H9 (cell line): ENCODE data around the gene UNC13C. TPM values are rescaled to one million over a fixed set of nuclear protein-coding genes. Genes with fewer than 3 reads are reported as not detected.

Experiments used
- DNase-seq: peaks from one replicate; pipeline ENCODE4 v3.0.0-alpha.2; 2017
- H2AFZ ChIP-seq: one replicate; pipeline ENCODE4 v1.6.1; 2013; ENCODE audit warnings: mild to moderate bottlenecking, low read length, control low read depth, moderate library complexity
- H2AK5ac ChIP-seq: 2 replicates; pipeline ENCODE4 v1.6.1; 2013; ENCODE audit warnings: low read length, control low read depth, mixed read lengths; ENCODE audit not compliant: insufficient read length
- H2BK120ac ChIP-seq: one replicate; pipeline ENCODE4 v1.6.1; 2013; ENCODE audit warnings: low read depth, mild to moderate bottlenecking, low read length, control low read depth, inconsistent platforms; ENCODE audit not compliant: poor library complexity, severe bottlenecking
- H2BK12ac ChIP-seq: 2 replicates; pipeline ENCODE4 v1.6.1; 2013; ENCODE audit warnings: low read length, control low read depth, mixed read lengths, low read depth; ENCODE audit not compliant: insufficient read length
- H2BK15ac ChIP-seq: 2 replicates; pipeline ENCODE4 v1.6.1; 2013; ENCODE audit warnings: low read depth, low read length, control low read depth
- H2BK20ac ChIP-seq: one replicate; pipeline ENCODE4 v1.6.1; 2013; ENCODE audit warnings: low read depth, mild to moderate bottlenecking, low read length, control low read depth, inconsistent platforms; ENCODE audit not compliant: poor library complexity, severe bottlenecking
- H2BK5ac ChIP-seq: 2 replicates; pipeline ENCODE4 v1.6.1; 2013; ENCODE audit warnings: low read length, control low read depth, mixed read lengths; ENCODE audit not compliant: insufficient read length
- H3K14ac ChIP-seq: 2 replicates; pipeline ENCODE4 v1.6.1; 2013; ENCODE audit warnings: low read length, control low read depth; ENCODE audit not compliant: insufficient read depth
- H3K18ac ChIP-seq: 2 replicates; pipeline ENCODE4 v1.6.1; 2013; ENCODE audit warnings: low read depth, mild to moderate bottlenecking, mixed read lengths, low read length, control low read depth; ENCODE audit not compliant: insufficient read length
- H3K23ac ChIP-seq: 2 replicates; pipeline ENCODE4 v1.6.1; 2013; ENCODE audit warnings: low read length, control low read depth, mixed read lengths, low read depth; ENCODE audit not compliant: insufficient read length
- H3K23me2 ChIP-seq: 2 replicates; pipeline ENCODE4 v1.6.1; 2013; ENCODE audit warnings: low read depth, mild to moderate bottlenecking, mixed read lengths, low read length, control low read depth; ENCODE audit not compliant: insufficient read length, poor library complexity, severe bottlenecking
- H3K27ac ChIP-seq: 2 replicates; pipeline ENCODE4 v1.5.1; 2013; ENCODE audit warnings: low read length, control low read depth, mixed read lengths, low read depth; ENCODE audit not compliant: insufficient read length
- H3K27me3 ChIP-seq: 2 replicates; pipeline ENCODE4 v1.6.1; 2013; ENCODE audit warnings: low read length, control low read depth, inconsistent platforms; ENCODE audit not compliant: insufficient read depth
- H3K4ac ChIP-seq: 2 replicates; pipeline ENCODE4 v1.6.1; 2013; ENCODE audit warnings: low read depth, mild to moderate bottlenecking, control low read depth, inconsistent platforms, low read length, moderate library complexity
- H3K4me1 ChIP-seq: 2 replicates; pipeline ENCODE4 v1.6.1; 2013; ENCODE audit warnings: low read length, control low read depth, inconsistent platforms; ENCODE audit not compliant: insufficient read depth
- H3K4me2 ChIP-seq: 2 replicates; pipeline ENCODE4 v1.6.1; 2013; ENCODE audit warnings: low read length, control low read depth, mixed read lengths; ENCODE audit not compliant: insufficient read length, insufficient read depth
- H3K56ac ChIP-seq: 2 replicates; pipeline ENCODE4 v1.6.1; 2013; ENCODE audit warnings: low read depth, mild to moderate bottlenecking, mixed read lengths, low read length, control low read depth; ENCODE audit not compliant: insufficient read length
- H3K79me1 ChIP-seq: 2 replicates; pipeline ENCODE4 v1.6.1; 2013; ENCODE audit warnings: low read depth, mild to moderate bottlenecking, moderate library complexity, low read length, control low read depth, inconsistent platforms; ENCODE audit not compliant: insufficient read depth, poor library complexity, severe bottlenecking
- H3K79me2 ChIP-seq: 2 replicates; pipeline ENCODE4 v1.6.1; 2013; ENCODE audit warnings: low read length, control low read depth, inconsistent platforms; ENCODE audit not compliant: insufficient read depth
- H3K9ac ChIP-seq: 2 replicates; pipeline ENCODE4 v1.6.1; 2013; ENCODE audit warnings: low read length, control low read depth, mixed read lengths; ENCODE audit not compliant: insufficient read length; ENCODE audit errors: extremely low read depth
- H3K9me3 ChIP-seq: one replicate; pipeline ENCODE4 v1.6.1; 2013; ENCODE audit warnings: low read depth, low read length, inconsistent platforms; ENCODE audit not compliant: control insufficient read depth
- H3T11ph ChIP-seq: one replicate; pipeline ENCODE4 v1.6.1; 2013; ENCODE audit warnings: mild to moderate bottlenecking, low read length, control low read depth, inconsistent platforms
- H4K20me1 ChIP-seq: one replicate; pipeline ENCODE4 v1.6.1; 2013; ENCODE audit not compliant: control insufficient read depth, insufficient read length, insufficient read depth
- H4K5ac ChIP-seq: 2 replicates; pipeline ENCODE4 v1.6.1; 2013; ENCODE audit warnings: low read depth, mild to moderate bottlenecking, mixed read lengths, low read length, control low read depth; ENCODE audit not compliant: insufficient read length
- H4K8ac ChIP-seq: replicated peaks from 2 replicates; pipeline ENCODE4 v1.6.1; 2013; ENCODE audit warnings: low read length, control low read depth, mixed read lengths, low read depth; ENCODE audit not compliant: insufficient read length
- H4K91ac ChIP-seq: 2 replicates; pipeline ENCODE4 v1.6.1; 2013; ENCODE audit warnings: low read depth, mild to moderate bottlenecking, moderate library complexity, mixed read lengths, low read length, control low read depth; ENCODE audit not compliant: insufficient read length
- H3K27ac Mint-ChIP-seq, 3 experiments: 2 replicates in 2 of 3; 3 replicates in 1 of 3; pipeline ENCODE4 v1.8.0; 2020 to 2021; ENCODE audit warnings: mixed read lengths in 3 of 3, mild to moderate bottlenecking in 1 of 3, moderate library complexity in 1 of 3
- H3K27me3 Mint-ChIP-seq: 2 replicates; pipeline ENCODE4 v1.8.0; 2021; ENCODE audit warnings: low read depth, mild to moderate bottlenecking, moderate library complexity, mixed read lengths
- H3K36me3 Mint-ChIP-seq, 3 experiments: 2 replicates in 2 of 3; 3 replicates in 1 of 3; pipeline ENCODE4 v1.8.0; 2020 to 2021; ENCODE audit warnings: low read depth in 3 of 3, mixed read lengths in 3 of 3; ENCODE audit not compliant: insufficient read depth in 1 of 3
- H3K4me1 Mint-ChIP-seq, 2 experiments: 2 replicates each; pipeline ENCODE4 v1.8.0; 2020; ENCODE audit warnings: mixed read lengths in 2 of 2
- H3K4me3 Mint-ChIP-seq, 2 experiments: 2 replicates in 1 of 2; 3 replicates in 1 of 2; pipeline ENCODE4 v1.8.0; 2020 to 2021; ENCODE audit warnings: mild to moderate bottlenecking in 2 of 2, mixed read lengths in 2 of 2, moderate library complexity in 1 of 2
- H3K9me3 Mint-ChIP-seq, 2 experiments: 2 replicates in 1 of 2; 3 replicates in 1 of 2; pipeline ENCODE4 v1.8.0; 2020; ENCODE audit warnings: mild to moderate bottlenecking in 2 of 2, mixed read lengths in 2 of 2, moderate library complexity in 1 of 2
- total RNA-seq: library from RNA; stranded (reverse); gene quantifications from 2 replicates; pipeline ENCODE4 v1.2.1, GENCODE V29; 2021
- TF ChIP-seq, protein P1 (sequence below): fragments of 200-600 bp; sonication (generic); conservative IDR thresholded peaks from 3 replicates; pipeline ENCODE4 v1.8.0; 2021; ENCODE audit warnings: antibody characterized with exemption, mild to moderate bottlenecking

The UNC13C gene
- total RNA-seq, 1 experiment from 2014 or later = 0.02 TPM

DNA sequence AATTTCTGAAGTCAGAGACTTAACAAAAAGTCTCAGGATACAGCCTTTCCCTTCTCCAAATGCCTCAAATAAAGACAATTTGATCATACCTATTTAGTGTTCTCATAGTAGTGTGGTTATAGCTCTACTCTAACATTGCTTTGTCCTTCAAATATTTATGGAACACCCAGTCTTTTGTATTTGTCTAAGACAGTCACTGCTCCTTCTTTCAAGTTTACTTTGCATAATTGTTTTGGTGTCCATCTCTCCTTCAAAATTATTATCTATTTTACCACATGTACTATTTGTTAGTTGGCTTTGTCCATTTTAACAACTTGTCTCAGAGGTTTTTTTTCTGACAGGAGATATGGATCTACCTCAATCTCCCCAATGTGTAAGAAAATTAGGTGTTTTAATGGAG lies 118.8 kb downstream of the UNC13C start:
- H3K9me3 Mint-ChIP-seq = no peaks in the 10 kb centered on the region
- Histone ChIP-seq H3K56ac (no peak overlapping the region), H2BK20ac (no peak overlapping the region), H4K5ac (no peak overlapping the region), H3K27ac (no peak overlapping the region), H3K14ac (no peak overlapping the region), H3K4me1 (no peaks in the 10 kb centered on the region), H3K9me3 (no peaks in the 10 kb centered on the region), H4K20me1 (no peaks in the 10 kb centered on the region), H2AK5ac (no peak overlapping the region), H2BK5ac (no peak overlapping the region), H2AFZ (no peak overlapping the region), H3K23me2 (no peaks in the 10 kb centered on the region), H3K79me1 (no peaks in the 10 kb centered on the region), H2BK12ac (no peak overlapping the region), H3T11ph (no peak overlapping the region), H3K4ac (no peak overlapping the region), H4K8ac (no peak overlapping the region), H3K9ac (no peak overlapping the region), H3K79me2 (no peaks in the 10 kb centered on the region), H3K4me2 (no peak overlapping the region), H4K91ac (no peak overlapping the region), H3K27me3 (no peaks in the 10 kb centered on the region), H3K18ac (no peak overlapping the region), H3K23ac (no peak overlapping the region), H2BK15ac (no peak overlapping the region), H2BK120ac (no peak overlapping the region)
- no peak for DNase-seq
- no peaks in the 10 kb centered on the region for H3K36me3 Mint-ChIP-seq
- H3K27me3 Mint-ChIP-seq = peaks cover 2% of the 10 kb centered on the region; the same call in 1 of the 2 replicates
- H3K4me3 Mint-ChIP-seq = no peak overlapping the region
- no peaks in the 10 kb centered on the region for H3K4me1 Mint-ChIP-seq
- H3K27ac Mint-ChIP-seq = no peak overlapping the region
- TF ChIP-seq, protein P1, sequence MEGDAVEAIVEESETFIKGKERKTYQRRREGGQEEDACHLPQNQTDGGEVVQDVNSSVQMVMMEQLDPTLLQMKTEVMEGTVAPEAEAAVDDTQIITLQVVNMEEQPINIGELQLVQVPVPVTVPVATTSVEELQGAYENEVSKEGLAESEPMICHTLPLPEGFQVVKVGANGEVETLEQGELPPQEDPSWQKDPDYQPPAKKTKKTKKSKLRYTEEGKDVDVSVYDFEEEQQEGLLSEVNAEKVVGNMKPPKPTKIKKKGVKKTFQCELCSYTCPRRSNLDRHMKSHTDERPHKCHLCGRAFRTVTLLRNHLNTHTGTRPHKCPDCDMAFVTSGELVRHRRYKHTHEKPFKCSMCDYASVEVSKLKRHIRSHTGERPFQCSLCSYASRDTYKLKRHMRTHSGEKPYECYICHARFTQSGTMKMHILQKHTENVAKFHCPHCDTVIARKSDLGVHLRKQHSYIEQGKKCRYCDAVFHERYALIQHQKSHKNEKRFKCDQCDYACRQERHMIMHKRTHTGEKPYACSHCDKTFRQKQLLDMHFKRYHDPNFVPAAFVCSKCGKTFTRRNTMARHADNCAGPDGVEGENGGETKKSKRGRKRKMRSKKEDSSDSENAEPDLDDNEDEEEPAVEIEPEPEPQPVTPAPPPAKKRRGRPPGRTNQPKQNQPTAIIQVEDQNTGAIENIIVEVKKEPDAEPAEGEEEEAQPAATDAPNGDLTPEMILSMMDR = no peak
